K562 (cell line): Measurements from ENCODE around the gene ANAPC10. TPM values are rescaled to one million over a fixed set of nuclear protein-coding genes. Genes with fewer than 3 reads are reported as not detected.

ENCODE experiments used
- ATAC-seq: fragments of 200-7000 bp; cut with Tn5 transposase; 3 replicates; pipeline ENCODE4 v1.9.1; 2020; ENCODE audit warnings: moderate library complexity
- BruUV-seq: library from RNA; stranded (reverse); fragments of 400-500 nt; replicated peaks from 2 replicates; lab custom pipeline; 2021; lab: Mats Ljungman, UMichigan
- CTCF ChIA-PET: fragments of 300-600 bp; formaldehyde crosslinking; extraction: SDS; loops from one replicate; lab custom pipeline; 2021; ENCODE audit warnings: low intra/inter-chr PET ratio; lab: Yijun Ruan, JAX
- POLR2A ChIA-PET: fragments of 300-600, 350-650 bp; sonication (Branson Sonifier 250); formaldehyde crosslinking; extraction: SDS; loops from one replicate; lab custom pipeline; 2021; ENCODE audit warnings: antibody characterized with exemption, inconsistent platforms; lab: Yijun Ruan, JAX
- DNase-seq, 4 experiments: peaks; one replicate each; pipeline versions ENCODE4 v3.0.0 to v3.0.0-alpha.2; 2011 to 2018; ENCODE audit warnings: low spot score in 3 of 4, mixed read lengths in 3 of 4; ENCODE audit errors: extremely low read depth in 1 of 4
- FAIRE-seq: peaks from 2 replicates; lab custom pipeline; 2011; peaks lifted over from hg19 to GRCh38; lab: Jason Lieb, UNC
- H2AFZ ChIP-seq: 2 replicates; pipeline ENCODE4 v1.6.0; 2011; ENCODE audit warnings: low read depth, low read length, control low read depth, inconsistent platforms
- H3K27ac ChIP-seq: fragments of 200-600 bp; 3 replicates; pipeline ENCODE4 v1.8.0; 2011; ENCODE audit warnings: low read depth, mild to moderate bottlenecking, control low read depth, inconsistent platforms, low read length, moderate library complexity, mixed read lengths; ENCODE audit errors: extremely low read depth
- H3K27me3 ChIP-seq, 2 experiments: fragments of 300-600 bp in 1 of 2; 2 replicates in 1 of 2; 3 replicates in 1 of 2; pipeline versions ENCODE4 v1.6.0 to v1.8.0; 2011; ENCODE audit warnings: inconsistent platforms in 2 of 2, low read length in 2 of 2, mild to moderate bottlenecking in 1 of 2, mixed read lengths in 1 of 2, moderate library complexity in 1 of 2; ENCODE audit not compliant: control insufficient read depth in 2 of 2, insufficient read depth in 2 of 2
- H3K36me3 ChIP-seq: fragments of 300-600 bp; 3 replicates; pipeline ENCODE4 v1.8.0; 2011; ENCODE audit warnings: mild to moderate bottlenecking, low read length, inconsistent platforms; ENCODE audit not compliant: control insufficient read depth, insufficient read depth
- H3K4me1 ChIP-seq, 2 experiments: fragments of 200-600 bp in 1 of 2; replicated peaks in 1 of 2; 2 replicates in 1 of 2; 3 replicates in 1 of 2; pipeline versions ENCODE4 v1.5.1 to v1.8.0; 2011; ENCODE audit warnings: inconsistent platforms in 2 of 2, low read length in 2 of 2, mild to moderate bottlenecking in 1 of 2, mixed read lengths in 1 of 2, moderate library complexity in 1 of 2; ENCODE audit not compliant: control insufficient read depth in 2 of 2, insufficient read depth in 2 of 2
- H3K4me2 ChIP-seq: 2 replicates; pipeline ENCODE4 v1.6.1; 2011; ENCODE audit warnings: low read length, control low read depth, inconsistent platforms, mixed read lengths; ENCODE audit not compliant: insufficient read depth
- H3K4me3 ChIP-seq: fragments of 200-600 bp; sonication (generic), shearing (Covaris generic); 2 replicates; pipeline ENCODE4 v1.5.1; 2016; ENCODE audit warnings: control low read depth, inconsistent platforms
- H3K79me2 ChIP-seq: fragments of 200-600 bp; 3 replicates; pipeline ENCODE4 v1.8.0; 2011; ENCODE audit warnings: low read length, inconsistent platforms; ENCODE audit not compliant: control insufficient read depth, insufficient read depth
- H3K9ac ChIP-seq, 2 experiments: 2 replicates each; pipeline versions ENCODE4 v1.6.0 to v1.6.1; 2011; ENCODE audit warnings: low read depth in 2 of 2, low read length in 2 of 2, control low read depth in 1 of 2, inconsistent platforms in 1 of 2, mild to moderate bottlenecking in 1 of 2, mixed read lengths in 1 of 2; ENCODE audit not compliant: insufficient read depth in 1 of 2
- H3K9me1 ChIP-seq: one replicate; pipeline ENCODE4 v1.6.0; 2011; ENCODE audit warnings: inconsistent platforms, mild to moderate bottlenecking, low read length, moderate library complexity; ENCODE audit not compliant: control insufficient read depth, insufficient read depth
- H3K9me3 ChIP-seq: replicated peaks from 2 replicates; pipeline ENCODE4 v1.5.1; 2011; ENCODE audit warnings: low read depth, low read length, inconsistent platforms; ENCODE audit not compliant: control insufficient read depth, insufficient read depth
- H4K20me1 ChIP-seq: replicated peaks from 2 replicates; pipeline ENCODE4 v1.6.1; 2011; ENCODE audit warnings: low read length, inconsistent platforms, mixed read lengths; ENCODE audit not compliant: control insufficient read depth, insufficient read depth
- CHAMP1 ChIP-seq: fragments of 450-650 bp; IDR thresholded peaks from 2 replicates; pipeline ENCODE4 v1.6.1; 2016; ENCODE audit warnings: mild to moderate bottlenecking
- EP400 ChIP-seq: fragments of 450-650 bp; IDR thresholded peaks from 2 replicates; pipeline ENCODE4 v1.6.1; 2017; ENCODE audit warnings: antibody characterized with exemption, mild to moderate bottlenecking, moderate library complexity
- ETV1 ChIP-seq: fragments of 450-650 bp; conservative IDR thresholded peaks from 2 replicates; pipeline ENCODE4 v1.6.1; 2016; ENCODE audit warnings: missing genetic modification characterization, control low read depth, low read depth, missing compliant biosample characterization
- MAFF ChIP-seq: IDR thresholded peaks from 2 replicates; pipeline ENCODE4 v1.6.1; 2012; ENCODE audit warnings: low read length, improper control_type of control experiment
- MAFG ChIP-seq: fragments of 450-650 bp; conservative IDR thresholded peaks from 2 replicates; pipeline ENCODE4 v1.6.1; 2016; ENCODE audit warnings: missing genetic modification characterization, missing compliant biosample characterization
- MAFK ChIP-seq: IDR thresholded peaks from 2 replicates; pipeline ENCODE4 v1.6.1; 2011; ENCODE audit warnings: low read length, improper control_type of control experiment
- NFE2 ChIP-seq: IDR thresholded peaks from 2 replicates; pipeline ENCODE4 v1.6.1; 2014; ENCODE audit warnings: antibody characterized with exemption, low read depth
- NONO ChIP-seq, 2 experiments: fragments of 200-400 bp in 1 of 2; fragments of 450-650 bp in 1 of 2; formaldehyde crosslinking in 1 of 2; IDR thresholded peaks; 2 replicates each; pipeline ENCODE4 v1.6.1; 2017; ENCODE audit warnings: low read depth in 2 of 2, mild to moderate bottlenecking in 2 of 2, moderate library complexity in 2 of 2, low read length in 1 of 2
- PRDM10 ChIP-seq: fragments of 450-650 bp; IDR thresholded peaks from 2 replicates; pipeline ENCODE4 v1.6.1; 2018; ENCODE audit not compliant: partially characterized antibody
- RCOR1 ChIP-seq, 2 experiments: IDR thresholded peaks; 2 replicates each; pipeline ENCODE4 v1.6.1; 2012; ENCODE audit warnings: low read depth in 2 of 2, low read length in 2 of 2, borderline replicate concordance in 1 of 2, improper control_type of control experiment in 1 of 2
- SIN3A ChIP-seq, 2 experiments: fragments of 150-350 bp in 1 of 2; IDR thresholded peaks; 2 replicates each; pipeline ENCODE4 v1.6.1; 2011 to 2016; ENCODE audit warnings: borderline replicate concordance in 2 of 2, low read depth in 2 of 2, low read length in 2 of 2, mild to moderate bottlenecking in 2 of 2, moderate library complexity in 2 of 2; ENCODE audit not compliant: control insufficient read depth in 1 of 2
- SOX6 ChIP-seq: fragments of 450-650 bp; IDR thresholded peaks from 2 replicates; pipeline ENCODE4 v1.6.1; 2014; ENCODE audit warnings: mild to moderate bottlenecking
- TRIM28 ChIP-seq: fragments of 450-650 bp; IDR thresholded peaks from 2 replicates; pipeline ENCODE4 v1.6.1; 2017
- YY1 ChIP-seq, 3 experiments: IDR thresholded peaks; 2 replicates each; pipeline ENCODE4 v1.6.1; 2011; ENCODE audit warnings: low read length in 2 of 3, mild to moderate bottlenecking in 2 of 3, moderate library complexity in 2 of 3, borderline replicate concordance in 1 of 3, control low read depth in 1 of 3, low read depth in 1 of 3; ENCODE audit not compliant: insufficient read depth in 3 of 3, insufficient replicate concordance in 2 of 3, control insufficient read depth in 1 of 3, insufficient read length in 1 of 3; ENCODE audit errors: extremely low read depth in 1 of 3
- ZFP1 ChIP-seq: fragments of 450-650 bp; formaldehyde crosslinking; IDR thresholded peaks from 2 replicates; pipeline ENCODE4 v1.4.0; 2020; ENCODE audit warnings: mild to moderate bottlenecking, mixed read lengths
- ZNF124 ChIP-seq: sonication (generic); formaldehyde crosslinking; IDR thresholded peaks from 2 replicates; pipeline ENCODE4 v1.8.1; 2022; ENCODE audit warnings: missing genetic modification reagents
- ZNF75A ChIP-seq: fragments of 450-650 bp; formaldehyde crosslinking; IDR thresholded peaks from 2 replicates; pipeline ENCODE4 v1.4.0; 2020; ENCODE audit warnings: mild to moderate bottlenecking
- in situ Hi-C: fragments of 300-500 bp; cut with MboI; formaldehyde crosslinking; loops from 4 replicates; pipeline ENCODE4 v1.15.0; 2018; ENCODE audit warnings: inconsistent platforms, mixed read lengths
- intact Hi-C: fragments of 100-400 bp; cut with micrococcal nuclease; formaldehyde crosslinking; loops from 2 replicates; pipeline ENCODE4 v1.14.2; 2022
- polyA plus RNA-seq, 8 experiments: library from polyadenylated mRNA; depleted of rRNA in 4 of 8; stranded (reverse) in 5 of 8; unstranded in 3 of 8; fragments of >200 nt; fragmentation: Nextera tagmentation in 2 of 8; fragmentation: Illumina TruSeq in 1 of 8; extraction: Ambion mirVana in 2 of 8; extraction: Trizol in 1 of 8; gene quantifications; 2 replicates each; pipeline versions ENCODE4 v1.2.1 to v1.2.3, GENCODE V29; 2011 to 2014; ENCODE audit warnings: inconsistent platforms in 1 of 8, missing spikeins in 1 of 8
- total RNA-seq, 7 experiments: library from RNA; depleted of rRNA in 6 of 7; stranded (reverse); fragments of >200 nt in 6 of 7; fragmentation: Illumina TruSeq in 2 of 7; extraction: Trizol in 2 of 7; gene quantifications; 2 replicates each; pipeline versions ENCODE4 v1.2.1 to v1.2.3, GENCODE V29; 2011 to 2021; ENCODE audit warnings: low replicate concordance in 1 of 7

Gene ANAPC10
- total and polyA plus RNA-seq, 9 of the 15 experiments (the other 6 are each of a cell fraction or from before 2014, with no cell fraction given), result 31.0 to 96.2 (median 60.3) TPM

- no peak overlapping the region for H2AFZ ChIP-seq
- FAIRE-seq (peak; percentile 83), ATAC-seq (peak; percentile 90), DNase-seq (peak in 1 of 4 experiments; percentile 69)
- in situ Hi-C loops (no loop called here), intact Hi-C loops (no loop called here)
- peaks cover 0 to 5% of the 10 kb centered on the region in 2 experiments; a peak in 1 of 5 replicates for H3K4me1 ChIP-seq
- H3K9me1 ChIP-seq, result no peaks in the 10 kb centered on the region
- no peak overlapping the region for H3K4me2 ChIP-seq
- H3K27ac ChIP-seq, result peak overlapping the region; percentile 59; the same call in 2 of the 3 replicates
- no peaks in the 10 kb centered on the region for H3K9me3 ChIP-seq
- ChIA-PET POLR2A (no interaction called here), CTCF (no interaction called here)
- no peaks in the 10 kb centered on the region for H3K27me3 ChIP-seq
- peaks cover 14% of the 10 kb centered on the region; the same call in 2 of the 3 replicates for H3K79me2 ChIP-seq
- no peak overlapping the region for H3K4me3 ChIP-seq
- H4K20me1 ChIP-seq, result no peaks in the 10 kb centered on the region
- H3K36me3 ChIP-seq, result no peaks in the 10 kb centered on the region
- H3K9ac ChIP-seq, result no peak overlapping the region
- BruUV-seq, result no TSS peak
- TF ChIP-seq ZNF124 (no peak), SOX6 (peak; percentile 72), CHAMP1 (peak; percentile 94), TRIM28 (0 out of 2 replicates have a peak, but pooled peaks have one; percentile 46), NONO (IDR thresholded peaks at IDR 0.05; ENCODE audit: low read depth in 2 of 2, low read length in 1 of 2) (no peak), YY1 (IDR thresholded peaks at IDR 0.05; ENCODE audit: borderline replicate concordance in 1 of 3, control insufficient read depth in 1 of 3, extremely low read depth in 1 of 3, insufficient read depth in 3 of 3, insufficient read length in 1 of 3, insufficient replicate concordance in 2 of 3, low read depth in 1 of 3, low read length in 2 of 3) (peak in 1 of 3 experiments; percentile 51), MAFF (peak; percentile 80; the same call in 1 of the 2 replicates), PRDM10 (no peak), RCOR1 (IDR thresholded peaks at IDR 0.05; ENCODE audit: borderline replicate concordance in 1 of 2, low read depth in 2 of 2, low read length in 2 of 2) (peak in 1 of 2 experiments; percentile 33; a peak in 1 of 4 replicates), EP400 (peak; percentile 50; the same call in 1 of the 2 replicates), ETV1 (tag) (no peak), ZFP1 (CRISPR knock-in tag) (no peak), MAFG (peak; percentile 65), ZNF75A (CRISPR knock-in tag) (no peak), SIN3A (IDR thresholded peaks at IDR 0.05; ENCODE audit: borderline replicate concordance in 2 of 2, control insufficient read depth in 1 of 2, low read depth in 2 of 2, low read length in 2 of 2) (no peak), MAFK (peak; percentile 73; the same call in 1 of the 2 replicates), NFE2 (peak; percentile 98)
Measured at GRCh38 chr4:145012841-145013240, 85.2 kb downstream of the ANAPC10 start.
